ENCODE results near the gene MT1HL1.

The MT1HL1 gene

GRCh38 chr1:237004116-237004515 is at the start of gene MT1HL1:
Gene MT1HL1, minus strand, starts transcription at chr1:237004441. Its CDS starts 69 bp downstream, at chr1:237004372.
- no peak for DNase-seq

- no peak for DNase-seq
These were observed 46.7 kb upstream of the MT1HL1 start for GRCh38 chr1:237050915-237051314.

GRCh38 chr1:237050185-237050584 is 45.9 kb upstream of the MT1HL1 start:
- no peak for DNase-seq

GRCh38 chr1:237048803-237049202 is 44.6 kb upstream of the MT1HL1 start:
- no peak for DNase-seq

- no peak for DNase-seq
These were observed 41.2 kb upstream of the MT1HL1 start for GRCh38 chr1:237045278-237046016.

- DNase-seq = no peak
These were observed 39.8 kb upstream of the MT1HL1 start for GRCh38 chr1:237043846-237044636.

GRCh38 chr1:237042892-237043576 is 38.8 kb upstream of the MT1HL1 start:
- DNase-seq = no peak

GRCh38 chr1:237042526-237042891 is 38.3 kb upstream of the MT1HL1 start:
- no peak for DNase-seq

GRCh38 chr1:237041795-237042525 is 37.7 kb upstream of the MT1HL1 start, which contains the start of gene RYR2:
Gene RYR2, plus strand, starts transcription at chr1:237042184. Its CDS starts 338 bp downstream, at chr1:237042522.
- DNase-seq = no peak

- DNase-seq = no peak
These were observed 37.2 kb upstream of the MT1HL1 start for GRCh38 chr1:237041461-237041794.

- DNase-seq = no peak
These were observed 36.6 kb upstream of the MT1HL1 start for GRCh38 chr1:237040823-237041222.

GRCh38 chr1:237038211-237038610 is 34.0 kb upstream of the MT1HL1 start:
- no peak for DNase-seq

- DNase-seq = no peak
These were observed 31.5 kb upstream of the MT1HL1 start for GRCh38 chr1:237035759-237036158.

GRCh38 chr1:237033804-237034203 is 29.6 kb upstream of the MT1HL1 start:
- no peak for DNase-seq

GRCh38 chr1:237033061-237033460 is 28.8 kb upstream of the MT1HL1 start:
- no peak for DNase-seq

- peak; percentile 27 for DNase-seq
These were observed 27.8 kb upstream of the MT1HL1 start for GRCh38 chr1:237032029-237032428.

GRCh38 chr1:237031480-237031879 is 27.2 kb upstream of the MT1HL1 start:
- DNase-seq = peak; percentile 27

GRCh38 chr1:237029850-237030535 is 25.8 kb upstream of the MT1HL1 start:
- DNase-seq = no peak

- no peak for DNase-seq
These were observed 25.0 kb upstream of the MT1HL1 start for GRCh38 chr1:237029240-237029639.

- no peak for DNase-seq
These were observed 21.3 kb upstream of the MT1HL1 start for GRCh38 chr1:237025358-237026074.

- no peak for DNase-seq
These were observed 14.7 kb upstream of the MT1HL1 start for GRCh38 chr1:237018896-237019295.

- DNase-seq = no peak
These were observed 12.4 kb upstream of the MT1HL1 start for GRCh38 chr1:237016626-237017025.

Data from T1000 (cell line).